Spleen (tissue), 11 donors: Measurements from ENCODE around the gene SBK3. TPM values are rescaled to one million over a fixed set of nuclear protein-coding genes. Genes with fewer than 3 reads are reported as not detected.
"Not testable (repeated sequence)": the region's sequence is repeated elsewhere in the genome, so short reads cannot be mapped to it uniquely, and the experiment has no call there.

Experiments used
- DNase-seq: peaks from one replicate; pipeline ENCODE4 v3.0.0-alpha.2; 2020
- H3K27ac ChIP-seq, 8 donors: fragments of 200-600 bp; sonication (generic) in 7 of 8; 1 replicate in 4 of 8; 2 replicates in 4 of 8; pipeline versions ENCODE4 v1.5.0 to v1.8.0; 2016 to 2021; ENCODE audit warnings: inconsistent platforms in 4 of 8, mild to moderate bottlenecking in 4 of 8, moderate library complexity in 1 of 8
- H3K27me3 ChIP-seq, 7 donors: fragments of 200-600 bp; sonication (generic) in 6 of 7; replicated peaks in 1 of 7; 1 replicate in 4 of 7; 2 replicates in 3 of 7; pipeline versions ENCODE4 v1.5.0 to v1.8.0; 2016 to 2021; ENCODE audit warnings: inconsistent platforms in 3 of 7, mild to moderate bottlenecking in 1 of 7
- H3K36me3 ChIP-seq, 6 donors: fragments of 200-600 bp; sonication (generic) in 5 of 6; 1 replicate in 4 of 6; 2 replicates in 2 of 6; pipeline versions ENCODE4 v1.5.0 to v1.8.0; 2016 to 2021; ENCODE audit warnings: inconsistent platforms in 2 of 6
- H3K4me1 ChIP-seq, 6 donors: fragments of 200-600 bp; sonication (generic) in 5 of 6; 1 replicate in 3 of 6; 2 replicates in 3 of 6; pipeline versions ENCODE4 v1.5.0 to v1.8.0; 2016 to 2021; ENCODE audit warnings: inconsistent platforms in 3 of 6
- H3K4me3 ChIP-seq, 8 donors: fragments of 200-600 bp; sonication (generic) in 7 of 8; 1 replicate in 4 of 8; 2 replicates in 4 of 8; pipeline versions ENCODE4 v1.5.0 to v1.8.0; 2016 to 2021; ENCODE audit warnings: inconsistent platforms in 4 of 8, mild to moderate bottlenecking in 4 of 8, moderate library complexity in 2 of 8
- H3K9me3 ChIP-seq, 8 donors: fragments of 200-600 bp; sonication (generic) in 7 of 8; 1 replicate in 4 of 8; 2 replicates in 4 of 8; pipeline versions ENCODE4 v1.5.0 to v1.8.0; 2016 to 2021; ENCODE audit warnings: inconsistent platforms in 4 of 8
- POLR2A ChIP-seq, 3 donors: fragments of 450-650 bp; IDR thresholded peaks; one replicate each; pipeline ENCODE4 v1.5.1; 2017; ENCODE audit warnings: antibody characterized with exemption in 3 of 3, mild to moderate bottlenecking in 1 of 3
- POLR2AphosphoS5 ChIP-seq, 3 donors: sonication (generic); formaldehyde crosslinking; IDR thresholded peaks; one replicate each; pipeline ENCODE4 v1.5.1; 2017; ENCODE audit warnings: antibody characterized with exemption in 3 of 3
- WGBS, 5 donors: extraction: QIAGEN DNeasy Blood & Tissue Kit in 3 of 5; methylation state at CpG; one replicate each; pipeline versions ENCODE4 v1.1.5 to v1.1.7; 2013 to 2018; 5-methylcytosine and 5-hydroxymethylcytosine counted together
- intact Hi-C: fragments of 100-400 bp; cut with DNase I; formaldehyde crosslinking; loops from one replicate; pipeline ENCODE4 v1.15.0; 2023; ENCODE audit warnings: low total_unique reads
- polyA plus RNA-seq, 3 donors: library from polyadenylated mRNA; stranded (reverse); fragments of 200-250 nt; gene quantifications; one replicate each; pipeline ENCODE4 v1.2.1, GENCODE V29; 2013
- total RNA-seq, 7 donors: library from RNA; depleted of rRNA in 3 of 7; stranded (reverse); fragments of >200 nt in 3 of 7; fragmentation: NEBNext Ultra II Directional in 4 of 7; extraction: Animal tissue kit (Norgen Biotek cat#: 25700) in 4 of 7; gene quantifications; one replicate each; pipeline versions ENCODE4 v1.1.0 to v1.2.1, GENCODE V29; 2016 to 2021
- TF ChIP-seq, protein P1 (sequence below), 11 experiments: fragments of 200-600 bp in 7 of 11; fragments of 450-650 bp in 4 of 11; sonication (generic) in 4 of 11; IDR thresholded peaks in 8 of 11; conservative IDR thresholded peaks in 3 of 11; 1 replicate in 7 of 11; 2 replicates in 4 of 11; pipeline versions ENCODE4 v1.4.0 to v1.8.0; 2016 to 2021; ENCODE audit warnings: antibody characterized with exemption in 11 of 11, inconsistent platforms in 4 of 11, mild to moderate bottlenecking in 1 of 11
- donor health status: healthy with polysubstance abuse.
- donor health status: DM: no; HTN: no; CAD: no; lungs with moderate emphysema.
- donor health status: DM: no; HTN: no; CAD: no.
- donor health status: Bipolar disorder and iron deficiency.
- donor health status: healthy.
- donor health status: DM: no; HTN: no; CAD: no.
- donor health status: DM: yes; HTN: yes; CAD: no.

SBK3 gene
- total and polyA plus RNA-seq, 10 donors, result not detected

DNA sequence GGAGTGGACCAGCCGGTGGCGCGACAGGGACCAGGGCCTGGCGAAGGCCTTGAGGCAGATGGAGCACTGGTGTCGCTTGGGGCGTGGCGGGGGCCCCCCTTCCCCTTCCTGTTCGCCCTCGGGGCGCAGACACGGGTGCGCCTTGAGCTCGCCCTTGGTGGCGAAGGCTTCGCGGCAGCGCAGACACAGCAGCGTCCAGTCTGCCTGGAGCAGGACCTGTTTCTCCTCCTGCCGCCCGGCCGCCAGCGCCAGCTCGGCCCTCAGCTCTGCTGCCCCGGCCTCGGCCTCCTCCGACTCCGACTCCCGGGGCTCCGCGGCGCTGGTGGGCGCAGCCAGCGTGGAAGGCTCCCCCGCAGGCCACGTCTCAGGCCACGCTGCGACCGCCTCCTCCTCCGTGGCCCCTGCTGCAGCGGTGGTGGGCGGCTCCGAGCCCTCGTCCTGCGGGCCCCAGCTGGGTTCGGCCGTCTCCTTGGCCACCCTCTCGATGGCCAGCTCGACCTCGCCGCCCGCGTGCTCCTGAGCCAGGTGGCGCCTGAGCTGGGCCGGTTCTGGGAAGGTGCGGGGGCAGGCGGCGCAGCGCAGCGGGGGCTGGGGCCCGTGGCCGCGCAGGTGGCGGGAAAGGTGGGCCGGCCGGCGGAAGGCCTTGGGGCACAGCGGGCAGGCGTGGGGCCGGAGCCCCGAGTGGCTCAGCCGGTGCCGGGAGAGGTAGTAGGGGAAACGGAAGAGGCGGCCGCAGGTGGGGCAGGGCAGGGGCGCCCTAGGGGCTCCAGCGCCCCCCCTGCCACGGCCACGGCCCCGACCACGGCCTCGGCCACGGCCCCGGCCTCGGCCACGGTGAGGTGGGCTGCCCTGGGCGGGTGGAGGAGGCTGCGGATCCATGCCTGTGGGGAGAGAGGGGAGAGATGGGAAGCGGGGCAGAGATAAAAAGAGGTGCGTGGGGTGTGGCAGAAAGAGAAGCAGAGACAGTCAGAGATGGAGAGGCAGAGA lies 33.7 kb upstream of the SBK3 start:
- Histone ChIP-seq H3K27ac (peak overlapping the region in 2 of 8 donors; percentile 88), H3K27me3 (no peaks in the 10 kb centered on the region), H3K4me3 (peak overlapping the region in 2 of 8 donors; percentile 71 to 77), H3K9me3 (peaks cover 0 to 4% (median 0%) of the 10 kb centered on the region in 8 donors), H3K4me1 (peaks cover 5 to 27% (median 20%) of the 10 kb centered on the region in 6 donors), H3K36me3 (peaks cover 0 to 29% (median 20%) of the 10 kb centered on the region in 6 donors)
- intact Hi-C loops, result no loop called here
- DNase-seq, result no peak
- WGBS, 5 donors, result 91 to 96% (median 94%) methylated on average over 69 to 90 of the region's 90 CpGs
- TF ChIP-seq, protein P1, sequence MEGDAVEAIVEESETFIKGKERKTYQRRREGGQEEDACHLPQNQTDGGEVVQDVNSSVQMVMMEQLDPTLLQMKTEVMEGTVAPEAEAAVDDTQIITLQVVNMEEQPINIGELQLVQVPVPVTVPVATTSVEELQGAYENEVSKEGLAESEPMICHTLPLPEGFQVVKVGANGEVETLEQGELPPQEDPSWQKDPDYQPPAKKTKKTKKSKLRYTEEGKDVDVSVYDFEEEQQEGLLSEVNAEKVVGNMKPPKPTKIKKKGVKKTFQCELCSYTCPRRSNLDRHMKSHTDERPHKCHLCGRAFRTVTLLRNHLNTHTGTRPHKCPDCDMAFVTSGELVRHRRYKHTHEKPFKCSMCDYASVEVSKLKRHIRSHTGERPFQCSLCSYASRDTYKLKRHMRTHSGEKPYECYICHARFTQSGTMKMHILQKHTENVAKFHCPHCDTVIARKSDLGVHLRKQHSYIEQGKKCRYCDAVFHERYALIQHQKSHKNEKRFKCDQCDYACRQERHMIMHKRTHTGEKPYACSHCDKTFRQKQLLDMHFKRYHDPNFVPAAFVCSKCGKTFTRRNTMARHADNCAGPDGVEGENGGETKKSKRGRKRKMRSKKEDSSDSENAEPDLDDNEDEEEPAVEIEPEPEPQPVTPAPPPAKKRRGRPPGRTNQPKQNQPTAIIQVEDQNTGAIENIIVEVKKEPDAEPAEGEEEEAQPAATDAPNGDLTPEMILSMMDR (IDR thresholded peaks at IDR 0.05 in 8 of 11, conservative IDR thresholded peaks at IDR 0.05 in 3 of 11), result no peak
- peak in 1 of 3 donors; percentile 20 for TF ChIP-seq POLR2AphosphoS5 (IDR thresholded peaks at IDR 0.05)

- Histone ChIP-seq H3K27ac (no peak overlapping the region), H3K4me1 (peaks cover 5 to 27% (median 20%) of the 10 kb centered on the region in 6 donors), H3K27me3 (no peaks in the 10 kb centered on the region), H3K9me3 (peaks cover 0 to 4% (median 0%) of the 10 kb centered on the region in 8 donors), H3K4me3 (no peak overlapping the region), H3K36me3 (peaks cover 0 to 29% (median 20%) of the 10 kb centered on the region in 6 donors)
- intact Hi-C loops, result no loop called here
- WGBS, 5 donors, result 93 to 96% (median 95%) methylated on average over 47 to 83 of the region's 83 CpGs
- TF ChIP-seq POLR2AphosphoS5 (IDR thresholded peaks at IDR 0.05) (no peak), POLR2A (IDR thresholded peaks at IDR 0.05) (no peak)
- TF ChIP-seq, protein P1 (IDR thresholded peaks at IDR 0.05 in 8 of 11, conservative IDR thresholded peaks at IDR 0.05 in 3 of 11), result no peak
- DNase-seq, result no peak
Measured at GRCh38 chr19:55578031-55578760, 32.9 kb upstream of the SBK3 start.

- no peak for DNase-seq
- Histone ChIP-seq H3K27ac (no peak overlapping the region), H3K9me3 (peaks cover 0 to 4% (median 0%) of the 10 kb centered on the region in 8 donors), H3K27me3 (no peaks in the 10 kb centered on the region), H3K4me1 (peaks cover 5 to 25% (median 18%) of the 10 kb centered on the region in 6 donors), H3K4me3 (no peak overlapping the region), H3K36me3 (peaks cover 0 to 29% (median 20%) of the 10 kb centered on the region in 6 donors)
- no peak for TF ChIP-seq POLR2A (IDR thresholded peaks at IDR 0.05)
- TF ChIP-seq POLR2AphosphoS5 (IDR thresholded peaks at IDR 0.05), result no peak
- TF ChIP-seq, protein P1 (IDR thresholded peaks at IDR 0.05 in 8 of 11, conservative IDR thresholded peaks at IDR 0.05 in 3 of 11), result no peak
- 88 to 93% (median 90%) methylated on average over 5 of the region's 5 CpGs for WGBS, 5 donors
- intact Hi-C loops, result no loop called here
Measured at GRCh38 chr19:55576746-55577145, 31.4 kb upstream of the SBK3 start.

GRCh38 chr19:55573929-55574328 lies 28.6 kb upstream of the SBK3 start:
- H3K4me3 ChIP-seq, DNase-seq, intact Hi-C loops, H3K9me3 ChIP-seq, H3K4me1 ChIP-seq, H3K27ac ChIP-seq, H3K27me3 ChIP-seq: not testable (repeated sequence)
- peaks cover 0 to 23% (median 17%) of the 10 kb centered on the region in 6 donors for H3K36me3 ChIP-seq
- WGBS, 5 donors, result 91 to 96% (median 94%) methylated on average over 6 of the region's 6 CpGs

DNA sequence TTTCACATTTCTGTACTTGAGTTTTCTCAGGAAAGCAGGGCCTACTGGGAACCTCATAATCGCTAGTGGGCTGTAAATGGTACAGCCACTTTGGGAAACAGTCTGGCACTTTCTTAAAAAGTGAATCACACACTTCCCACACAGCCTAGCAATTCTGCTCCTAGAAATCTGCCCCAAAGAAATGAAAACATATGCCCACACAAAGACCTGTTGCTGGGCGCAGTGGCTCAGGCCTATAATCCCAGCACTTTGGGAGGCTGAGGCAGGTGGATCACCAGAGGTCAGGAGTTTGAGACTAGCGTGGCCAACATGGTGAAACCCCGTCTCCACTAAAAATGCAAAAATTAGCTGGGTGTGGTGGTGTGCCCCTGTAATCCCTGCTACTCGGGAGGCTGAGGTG lies 24.1 kb upstream of the SBK3 start:
- intact Hi-C loops, H3K4me1 ChIP-seq, H3K4me3 ChIP-seq, H3K27ac ChIP-seq, H3K36me3 ChIP-seq, H3K9me3 ChIP-seq, DNase-seq: not testable (repeated sequence)
- peaks cover 0 to 24% (median 5%) of the 10 kb centered on the region in 7 donors for H3K27me3 ChIP-seq
- 73 to 93% (median 90%) methylated on average over 5 of the region's 5 CpGs for WGBS, 5 donors
